HEK293 (cell line): ENCODE measurements around the gene TERC.

Source experiments
- TF ChIP-seq, protein P1 (sequence below): fragments of 450-650 bp; formaldehyde crosslinking; IDR thresholded peaks from 2 replicates; pipeline ENCODE4 v1.5.1; 2016; ENCODE audit warnings: missing biosample characterization, missing genetic modification characterization, borderline replicate concordance
- TF ChIP-seq, protein P2 (sequence below): fragments of 450-650 bp; formaldehyde crosslinking; IDR thresholded peaks from 2 replicates; pipeline ENCODE4 v1.5.1; 2016; ENCODE audit warnings: missing biosample characterization, missing genetic modification characterization

DNA sequence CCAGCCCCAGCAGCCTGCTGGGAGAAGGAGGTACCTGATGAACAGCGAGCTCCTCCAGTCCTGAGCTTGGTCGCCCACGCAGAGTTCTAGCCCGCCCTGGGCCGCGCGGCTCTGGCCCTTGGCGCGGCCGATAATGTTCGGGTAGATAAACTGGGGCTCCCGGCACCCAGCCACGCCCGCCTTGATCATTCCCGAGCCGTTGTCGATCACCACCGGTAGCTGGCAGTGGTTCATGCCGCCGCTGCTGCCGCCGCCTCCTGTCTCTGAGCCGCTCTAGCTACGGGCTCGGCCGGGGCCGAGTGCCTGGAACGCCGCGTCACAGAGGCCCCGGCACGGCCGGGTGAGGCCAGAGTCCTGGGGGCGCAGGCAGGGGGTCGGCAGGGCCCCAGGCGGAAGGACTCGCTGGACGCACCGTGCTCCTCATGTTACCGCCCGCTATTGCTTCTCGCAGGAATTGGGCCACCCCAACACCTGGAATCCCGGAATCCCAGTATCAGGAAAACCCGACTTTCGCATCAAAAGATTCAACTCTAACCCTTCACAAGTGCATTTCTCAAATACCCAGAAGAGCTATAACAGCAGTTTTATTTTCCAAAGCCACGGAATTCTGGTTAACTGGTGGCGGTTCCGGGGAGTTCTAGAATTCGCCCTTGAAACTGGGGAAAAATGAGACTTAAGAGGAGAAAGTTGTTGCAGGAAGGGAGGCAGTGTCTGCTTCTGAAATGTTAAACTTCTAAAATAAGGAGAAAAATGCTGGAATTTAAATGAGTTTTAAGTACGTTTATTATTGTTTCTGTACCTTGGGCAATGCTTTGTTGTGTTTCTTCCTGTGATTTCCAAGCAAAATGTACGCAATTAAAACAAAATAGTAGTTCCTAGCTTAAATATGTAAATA is 4.7 kb upstream of the TERC start, which contains the start of gene ACTRT3:
- TF ChIP-seq, protein P1, sequence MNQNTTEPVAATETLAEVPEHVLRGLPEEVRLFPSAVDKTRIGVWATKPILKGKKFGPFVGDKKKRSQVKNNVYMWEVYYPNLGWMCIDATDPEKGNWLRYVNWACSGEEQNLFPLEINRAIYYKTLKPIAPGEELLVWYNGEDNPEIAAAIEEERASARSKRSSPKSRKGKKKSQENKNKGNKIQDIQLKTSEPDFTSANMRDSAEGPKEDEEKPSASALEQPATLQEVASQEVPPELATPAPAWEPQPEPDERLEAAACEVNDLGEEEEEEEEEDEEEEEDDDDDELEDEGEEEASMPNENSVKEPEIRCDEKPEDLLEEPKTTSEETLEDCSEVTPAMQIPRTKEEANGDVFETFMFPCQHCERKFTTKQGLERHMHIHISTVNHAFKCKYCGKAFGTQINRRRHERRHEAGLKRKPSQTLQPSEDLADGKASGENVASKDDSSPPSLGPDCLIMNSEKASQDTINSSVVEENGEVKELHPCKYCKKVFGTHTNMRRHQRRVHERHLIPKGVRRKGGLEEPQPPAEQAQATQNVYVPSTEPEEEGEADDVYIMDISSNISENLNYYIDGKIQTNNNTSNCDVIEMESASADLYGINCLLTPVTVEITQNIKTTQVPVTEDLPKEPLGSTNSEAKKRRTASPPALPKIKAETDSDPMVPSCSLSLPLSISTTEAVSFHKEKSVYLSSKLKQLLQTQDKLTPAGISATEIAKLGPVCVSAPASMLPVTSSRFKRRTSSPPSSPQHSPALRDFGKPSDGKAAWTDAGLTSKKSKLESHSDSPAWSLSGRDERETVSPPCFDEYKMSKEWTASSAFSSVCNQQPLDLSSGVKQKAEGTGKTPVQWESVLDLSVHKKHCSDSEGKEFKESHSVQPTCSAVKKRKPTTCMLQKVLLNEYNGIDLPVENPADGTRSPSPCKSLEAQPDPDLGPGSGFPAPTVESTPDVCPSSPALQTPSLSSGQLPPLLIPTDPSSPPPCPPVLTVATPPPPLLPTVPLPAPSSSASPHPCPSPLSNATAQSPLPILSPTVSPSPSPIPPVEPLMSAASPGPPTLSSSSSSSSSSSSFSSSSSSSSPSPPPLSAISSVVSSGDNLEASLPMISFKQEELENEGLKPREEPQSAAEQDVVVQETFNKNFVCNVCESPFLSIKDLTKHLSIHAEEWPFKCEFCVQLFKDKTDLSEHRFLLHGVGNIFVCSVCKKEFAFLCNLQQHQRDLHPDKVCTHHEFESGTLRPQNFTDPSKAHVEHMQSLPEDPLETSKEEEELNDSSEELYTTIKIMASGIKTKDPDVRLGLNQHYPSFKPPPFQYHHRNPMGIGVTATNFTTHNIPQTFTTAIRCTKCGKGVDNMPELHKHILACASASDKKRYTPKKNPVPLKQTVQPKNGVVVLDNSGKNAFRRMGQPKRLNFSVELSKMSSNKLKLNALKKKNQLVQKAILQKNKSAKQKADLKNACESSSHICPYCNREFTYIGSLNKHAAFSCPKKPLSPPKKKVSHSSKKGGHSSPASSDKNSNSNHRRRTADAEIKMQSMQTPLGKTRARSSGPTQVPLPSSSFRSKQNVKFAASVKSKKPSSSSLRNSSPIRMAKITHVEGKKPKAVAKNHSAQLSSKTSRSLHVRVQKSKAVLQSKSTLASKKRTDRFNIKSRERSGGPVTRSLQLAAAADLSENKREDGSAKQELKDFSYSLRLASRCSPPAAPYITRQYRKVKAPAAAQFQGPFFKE (tag by site-specific recombination), result no peak
- TF ChIP-seq, protein P2, sequence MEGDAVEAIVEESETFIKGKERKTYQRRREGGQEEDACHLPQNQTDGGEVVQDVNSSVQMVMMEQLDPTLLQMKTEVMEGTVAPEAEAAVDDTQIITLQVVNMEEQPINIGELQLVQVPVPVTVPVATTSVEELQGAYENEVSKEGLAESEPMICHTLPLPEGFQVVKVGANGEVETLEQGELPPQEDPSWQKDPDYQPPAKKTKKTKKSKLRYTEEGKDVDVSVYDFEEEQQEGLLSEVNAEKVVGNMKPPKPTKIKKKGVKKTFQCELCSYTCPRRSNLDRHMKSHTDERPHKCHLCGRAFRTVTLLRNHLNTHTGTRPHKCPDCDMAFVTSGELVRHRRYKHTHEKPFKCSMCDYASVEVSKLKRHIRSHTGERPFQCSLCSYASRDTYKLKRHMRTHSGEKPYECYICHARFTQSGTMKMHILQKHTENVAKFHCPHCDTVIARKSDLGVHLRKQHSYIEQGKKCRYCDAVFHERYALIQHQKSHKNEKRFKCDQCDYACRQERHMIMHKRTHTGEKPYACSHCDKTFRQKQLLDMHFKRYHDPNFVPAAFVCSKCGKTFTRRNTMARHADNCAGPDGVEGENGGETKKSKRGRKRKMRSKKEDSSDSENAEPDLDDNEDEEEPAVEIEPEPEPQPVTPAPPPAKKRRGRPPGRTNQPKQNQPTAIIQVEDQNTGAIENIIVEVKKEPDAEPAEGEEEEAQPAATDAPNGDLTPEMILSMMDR (tag by site-specific recombination), result peak; percentile 42
